B cell (primary cell): Measurements from ENCODE around the gene VAC14. TPM values are rescaled to one million over a fixed set of nuclear protein-coding genes. Genes with fewer than 3 reads are reported as not detected.

ENCODE experiments used
- ATAC-seq: fragments of 200-7000 bp; cut with Tn5 transposase; one replicate; pipeline ENCODE4 v1.10.0; 2021; ENCODE audit warnings: low read depth, mild to moderate bottlenecking, moderate number of reproducible peaks, moderate library complexity
- CTCF ChIA-PET: fragments of 350-600 bp; sonication (Branson Sonifier 250); formaldehyde crosslinking; loops from one replicate; lab custom pipeline; 2021; ENCODE audit warnings: antibody characterized with exemption, inconsistent platforms; lab: Charles Lee
- POLR2A ChIA-PET: fragments of 350-600 bp; sonication (Branson Sonifier 250); formaldehyde crosslinking; loops from one replicate; lab custom pipeline; 2021; ENCODE audit warnings: antibody characterized with exemption; lab: Charles Lee
- DNase-seq: peaks from one replicate; pipeline ENCODE4 v3.0.0; 2013
- H2AFZ ChIP-seq: 2 replicates; pipeline ENCODE4 v1.6.1; 2012; ENCODE audit warnings: mild to moderate bottlenecking, low read depth, low read length; ENCODE audit not compliant: insufficient read depth, poor library complexity, severe bottlenecking
- H3K27ac ChIP-seq, 2 donors: 1 replicate in 1 of 2; 2 replicates in 1 of 2; pipeline ENCODE4 v1.5.1; 2012 to 2013; ENCODE audit warnings: low read length in 2 of 2, mild to moderate bottlenecking in 2 of 2, moderate library complexity in 1 of 2
- H3K27me3 ChIP-seq, 4 experiments: fragments of 200-600 bp in 1 of 4; sonication (generic) in 1 of 4; replicated peaks in 1 of 4; 1 replicate in 2 of 4; 2 replicates in 2 of 4; pipeline versions ENCODE4 v1.6.1 to v1.7.0; 2013 to 2016; ENCODE audit warnings: low read length in 3 of 4, mild to moderate bottlenecking in 2 of 4, mixed read lengths in 1 of 4, moderate library complexity in 1 of 4; ENCODE audit not compliant: insufficient read depth in 4 of 4, control insufficient read depth in 3 of 4; ENCODE audit errors: control extremely low read depth in 1 of 4
- H3K36me3 ChIP-seq, 2 experiments: replicated peaks in 1 of 2; 1 replicate in 1 of 2; 2 replicates in 1 of 2; pipeline versions ENCODE4 v1.6.1 to v1.7.1; 2013; ENCODE audit warnings: low read length in 1 of 2; ENCODE audit not compliant: insufficient read depth in 2 of 2, control insufficient read depth in 1 of 2; ENCODE audit errors: control extremely low read depth in 1 of 2, extremely low read depth in 1 of 2
- H3K4me1 ChIP-seq, 2 donors: fragments of 200-600 bp in 1 of 2; sonication (generic) in 1 of 2; 1 replicate in 1 of 2; 2 replicates in 1 of 2; pipeline versions ENCODE4 v1.5.1 to v1.6.1; 2013 to 2017; ENCODE audit warnings: low read length in 2 of 2; ENCODE audit not compliant: control insufficient read depth in 2 of 2, insufficient read depth in 2 of 2
- H3K4me2 ChIP-seq: replicated peaks from 2 replicates; pipeline ENCODE3; 2012; ENCODE audit warnings: mild to moderate bottlenecking, low read depth, low read length; ENCODE audit not compliant: poor library complexity, severe bottlenecking
- H3K4me3 ChIP-seq, 5 experiments: fragments of 200-600 bp in 1 of 5; sonication (generic) in 1 of 5; 1 replicate in 3 of 5; 2 replicates in 2 of 5; pipeline versions ENCODE4 v1.5.1 to v1.7.0; 2011 to 2016; ENCODE audit warnings: low read length in 4 of 5, mild to moderate bottlenecking in 4 of 5, low read depth in 2 of 5, control low read depth in 1 of 5, moderate library complexity in 1 of 5; ENCODE audit not compliant: insufficient read depth in 1 of 5; ENCODE audit errors: control extremely low read depth in 1 of 5, extremely low read depth in 1 of 5
- H3K79me2 ChIP-seq: fragments of 200-600 bp; sonication (generic); one replicate; pipeline ENCODE4 v1.6.0; 2016; ENCODE audit warnings: low read length; ENCODE audit not compliant: control insufficient read depth, insufficient read depth
- H3K9ac ChIP-seq: fragments of 200-600 bp; sonication (generic); 2 replicates; pipeline ENCODE4 v1.6.1; 2017; ENCODE audit warnings: mild to moderate bottlenecking, low read length, moderate library complexity
- H3K9me3 ChIP-seq, 3 donors: one replicate each; pipeline versions ENCODE4 v1.6.1 to v1.7.1; 2013; ENCODE audit warnings: low read length in 2 of 3; ENCODE audit not compliant: control insufficient read depth in 2 of 3, insufficient read depth in 1 of 3; ENCODE audit errors: control extremely low read depth in 1 of 3
- H4K20me1 ChIP-seq: 2 replicates; pipeline ENCODE4 v1.6.0; 2012; ENCODE audit warnings: mild to moderate bottlenecking, low read length; ENCODE audit not compliant: insufficient read depth, control insufficient read depth, poor library complexity, severe bottlenecking
- H3K27ac Mint-ChIP-seq: one replicate; pipeline ENCODE4 v1.8.0; 2021; ENCODE audit warnings: mixed read lengths
- H3K27me3 Mint-ChIP-seq: one replicate; pipeline ENCODE4 v1.8.0; 2021; ENCODE audit warnings: mixed read lengths
- H3K4me1 Mint-ChIP-seq: one replicate; pipeline ENCODE4 v1.8.0; 2021; ENCODE audit warnings: mixed read lengths
- H3K4me3 Mint-ChIP-seq: one replicate; pipeline ENCODE4 v1.8.0; 2021; ENCODE audit warnings: mixed read lengths
- H3K9me3 Mint-ChIP-seq: one replicate; pipeline ENCODE4 v1.8.0; 2022; ENCODE audit warnings: mixed read lengths; ENCODE audit not compliant: insufficient read depth
- EZH2 ChIP-seq: IDR thresholded peaks from 2 replicates; pipeline ENCODE4 v1.6.1; 2012; ENCODE audit warnings: borderline replicate concordance, low read depth, mild to moderate bottlenecking, moderate library complexity, low read length; ENCODE audit not compliant: insufficient read depth, poor library complexity, severe bottlenecking
- WGBS: methylation state at CpG from one replicate; pipeline ENCODE4 v1.1.5; 2013; ENCODE audit warnings: missing lambda C conversion rate; ENCODE audit not compliant: insufficient coverage; 5-methylcytosine and 5-hydroxymethylcytosine counted together
- intact Hi-C: fragments of 100-400 bp; cut with micrococcal nuclease; formaldehyde crosslinking; loops from one replicate; pipeline ENCODE4 v1.10.0; 2022
- polyA plus RNA-seq: library from polyadenylated mRNA; depleted of rRNA; stranded (reverse); fragments of >200 nt; gene quantifications from 2 replicates; pipeline ENCODE4 v1.2.3, GENCODE V29; 2012
- total RNA-seq, 2 donors: library from RNA; stranded (reverse); fragments of 120-200 nt in 1 of 2; gene quantifications; 1 replicate in 1 of 2; 2 replicates in 1 of 2; pipeline versions ENCODE4 v1.2.3 to v1.2.4, GENCODE V29; 2013 to 2022
- TF ChIP-seq, protein P1 (sequence below): fragments of 200-600 bp; IDR thresholded peaks from one replicate; pipeline ENCODE4 v1.8.0; 2022; ENCODE audit warnings: antibody characterized with exemption, mild to moderate bottlenecking

The VAC14 gene
- total and polyA plus RNA-seq, 2 donors (not counting 1 experiment from before 2014, with no cell fraction given) = 42.6 to 64.7 TPM

DNA sequence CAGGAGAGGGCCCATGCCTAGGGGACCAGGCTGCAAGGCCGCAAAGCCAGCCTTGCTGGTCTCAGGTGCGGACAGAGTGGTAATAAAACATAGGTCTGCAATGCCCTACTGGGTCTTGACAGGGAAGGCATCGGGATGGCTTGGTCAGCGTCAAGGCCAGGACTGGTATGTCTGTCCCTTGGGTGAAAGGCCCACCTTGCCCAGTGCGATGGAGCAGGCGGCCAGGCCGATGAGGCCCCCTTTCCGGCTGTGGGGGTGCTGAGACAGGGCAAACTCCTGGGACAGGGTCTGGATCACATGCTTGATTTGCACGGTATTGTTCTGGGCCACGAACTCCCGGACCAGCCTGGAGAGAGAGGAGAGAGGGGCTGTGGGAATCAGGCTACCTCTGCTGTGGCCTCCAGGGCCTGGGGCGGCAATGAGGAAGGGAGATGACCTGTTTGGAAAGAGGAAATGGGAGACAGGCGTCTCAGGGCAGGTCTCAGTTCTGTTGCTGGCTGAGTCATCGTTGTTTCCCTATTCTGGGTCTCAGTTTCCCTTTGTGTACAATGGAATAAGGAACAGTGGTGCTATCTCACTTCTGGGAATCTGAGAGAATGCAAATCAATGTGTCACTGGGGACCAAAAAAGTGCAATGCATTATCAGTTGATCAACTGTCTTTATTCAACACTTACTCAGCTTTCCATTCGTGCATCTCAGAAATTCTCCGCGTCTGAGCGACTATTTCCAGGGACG, 14.8 kb downstream of the VAC14 start:
- Mint-ChIP-seq H3K27ac (no peak overlapping the region), H3K9me3 (no peaks in the 10 kb centered on the region), H3K4me1 (peaks cover 5% of the 10 kb centered on the region), H3K4me3 (no peak overlapping the region), H3K27me3 (no peaks in the 10 kb centered on the region)
- H3K4me2 ChIP-seq = no peak overlapping the region
- TF ChIP-seq, protein P1, sequence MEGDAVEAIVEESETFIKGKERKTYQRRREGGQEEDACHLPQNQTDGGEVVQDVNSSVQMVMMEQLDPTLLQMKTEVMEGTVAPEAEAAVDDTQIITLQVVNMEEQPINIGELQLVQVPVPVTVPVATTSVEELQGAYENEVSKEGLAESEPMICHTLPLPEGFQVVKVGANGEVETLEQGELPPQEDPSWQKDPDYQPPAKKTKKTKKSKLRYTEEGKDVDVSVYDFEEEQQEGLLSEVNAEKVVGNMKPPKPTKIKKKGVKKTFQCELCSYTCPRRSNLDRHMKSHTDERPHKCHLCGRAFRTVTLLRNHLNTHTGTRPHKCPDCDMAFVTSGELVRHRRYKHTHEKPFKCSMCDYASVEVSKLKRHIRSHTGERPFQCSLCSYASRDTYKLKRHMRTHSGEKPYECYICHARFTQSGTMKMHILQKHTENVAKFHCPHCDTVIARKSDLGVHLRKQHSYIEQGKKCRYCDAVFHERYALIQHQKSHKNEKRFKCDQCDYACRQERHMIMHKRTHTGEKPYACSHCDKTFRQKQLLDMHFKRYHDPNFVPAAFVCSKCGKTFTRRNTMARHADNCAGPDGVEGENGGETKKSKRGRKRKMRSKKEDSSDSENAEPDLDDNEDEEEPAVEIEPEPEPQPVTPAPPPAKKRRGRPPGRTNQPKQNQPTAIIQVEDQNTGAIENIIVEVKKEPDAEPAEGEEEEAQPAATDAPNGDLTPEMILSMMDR = no peak
- TF ChIP-seq EZH2 = no peak
- no peak overlapping the region for H3K4me3 ChIP-seq
- no peaks in the 10 kb centered on the region for H3K27me3 ChIP-seq
- H3K9ac ChIP-seq = no peak overlapping the region
- peaks cover 42% of the 10 kb centered on the region for H4K20me1 ChIP-seq
- peaks cover 0 to 11% (median 0%) of the 10 kb centered on the region in 3 donors for H3K9me3 ChIP-seq
- H3K27ac ChIP-seq = no peak overlapping the region
- peaks cover 37% of the 10 kb centered on the region for H3K79me2 ChIP-seq
- WGBS = 91% methylated on average over 18 of the region's 19 CpGs
- ChIA-PET POLR2A (no interaction called here), CTCF (interaction anchor here (1.6 kb wide), 1 partner anchor 15 kb away, joined by 5 read pairs; no protein-coding TSS in a partner anchor)
- H3K4me1 ChIP-seq = no peaks in the 10 kb centered on the region
- ATAC-seq (no peak), DNase-seq (no peak)
- intact Hi-C loops = no loop called here
- no peak overlapping the region for H2AFZ ChIP-seq
- H3K36me3 ChIP-seq = peaks cover 0 to 63% of the 10 kb centered on the region in 2 experiments
